NCI-H1436 (cell line): ENCODE data around the gene TBXAS1.

ENCODE experiments used
- DNase-seq: peaks from one replicate; lab custom pipeline; 2025; lab: John Stamatoyannopoulos, UW

Gene TBXAS1

DNA sequence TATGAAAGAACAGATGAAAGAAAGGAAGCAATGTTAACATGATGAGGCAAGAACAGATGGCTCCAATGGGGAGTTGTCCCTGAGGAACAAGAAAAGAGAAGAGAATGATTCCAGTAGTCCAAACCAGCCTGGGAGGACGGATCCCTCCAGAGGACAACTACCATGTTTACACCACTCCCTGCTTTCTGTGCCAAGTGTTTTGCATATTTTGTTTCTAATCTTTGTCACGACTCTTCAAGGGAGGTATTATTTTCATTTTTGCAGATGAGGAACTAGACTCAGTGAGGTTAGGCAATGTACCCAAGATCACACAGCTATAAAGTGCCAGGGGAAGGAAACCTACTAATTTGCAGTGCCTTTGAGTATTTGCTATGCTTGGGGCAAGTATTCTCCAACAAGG is 117.5 kb downstream of the TBXAS1 start:
- DNase-seq: no peak

DNA sequence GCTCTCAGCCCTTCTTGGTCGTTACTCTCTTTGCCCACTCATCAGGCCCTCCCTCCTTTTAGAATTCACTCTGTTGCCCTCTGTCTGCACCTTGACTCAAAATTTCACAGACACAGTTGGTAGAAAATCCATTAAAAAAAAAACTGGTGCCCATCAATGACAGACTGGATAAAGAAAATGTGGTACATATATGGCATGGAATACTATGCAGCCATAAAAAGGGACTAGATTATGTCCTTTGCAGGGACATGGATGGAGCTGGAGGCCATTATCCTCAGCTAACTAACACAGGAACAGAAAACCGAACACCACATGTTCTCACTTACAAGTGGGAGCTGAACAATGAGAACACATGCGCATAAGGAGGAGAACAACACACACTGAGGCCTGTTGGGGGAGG is 118.0 kb downstream of the TBXAS1 start:
- no peak for DNase-seq

DNA sequence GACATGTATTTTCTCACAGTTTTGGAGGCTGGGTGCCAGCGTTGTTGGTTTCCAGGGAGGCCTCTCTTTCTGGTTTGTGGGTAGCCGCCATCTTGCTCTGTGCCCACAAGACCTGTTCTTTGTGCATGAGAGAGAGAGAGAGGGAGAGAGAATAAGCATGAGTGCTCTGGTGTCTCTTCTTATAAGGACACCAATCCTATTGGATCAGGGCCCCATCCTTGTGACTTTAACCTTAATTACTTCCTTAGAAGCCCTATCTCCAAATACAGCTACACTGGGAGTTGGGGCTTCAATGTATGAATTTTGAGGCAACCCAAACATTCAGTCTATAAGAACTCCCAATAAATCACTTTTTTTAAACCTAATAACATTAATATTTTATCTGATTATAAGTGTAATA is 119.1 kb downstream of the TBXAS1 start:
- DNase-seq: no peak

DNA sequence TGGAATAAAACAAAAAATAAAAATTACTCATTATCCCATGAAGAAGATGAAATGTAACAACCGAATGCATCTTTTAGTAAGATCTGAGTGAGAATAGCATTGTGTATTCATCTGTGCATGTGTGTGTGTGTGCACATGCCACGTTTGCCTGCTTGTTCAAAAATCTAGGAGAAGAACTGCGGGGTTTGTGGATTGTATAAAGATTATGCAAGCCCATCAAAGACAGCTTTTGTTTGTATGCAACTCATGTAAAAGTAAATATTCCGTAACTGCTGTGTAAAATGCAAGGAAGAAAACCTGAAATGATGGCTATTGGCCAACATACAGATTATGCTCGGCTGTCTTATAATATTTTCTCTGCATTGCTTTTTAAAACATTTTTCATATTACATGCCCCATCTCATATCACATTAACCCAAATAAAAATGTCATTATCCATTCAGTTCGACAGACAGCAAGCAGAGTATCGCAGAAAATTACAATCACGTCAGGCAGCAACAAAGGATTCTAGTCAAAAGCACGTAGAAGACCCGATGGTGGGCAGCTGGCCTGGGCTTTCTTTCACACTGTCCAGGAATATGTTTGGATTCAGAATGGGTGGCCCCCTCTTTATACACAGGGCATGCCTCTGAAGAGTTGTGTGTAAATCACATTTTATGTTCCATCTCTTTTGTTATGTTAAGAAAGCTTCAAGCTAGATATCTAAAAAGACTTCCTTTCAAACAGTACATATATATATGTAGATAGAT is 119.7 kb downstream of the TBXAS1 start:
- DNase-seq: no peak

DNA sequence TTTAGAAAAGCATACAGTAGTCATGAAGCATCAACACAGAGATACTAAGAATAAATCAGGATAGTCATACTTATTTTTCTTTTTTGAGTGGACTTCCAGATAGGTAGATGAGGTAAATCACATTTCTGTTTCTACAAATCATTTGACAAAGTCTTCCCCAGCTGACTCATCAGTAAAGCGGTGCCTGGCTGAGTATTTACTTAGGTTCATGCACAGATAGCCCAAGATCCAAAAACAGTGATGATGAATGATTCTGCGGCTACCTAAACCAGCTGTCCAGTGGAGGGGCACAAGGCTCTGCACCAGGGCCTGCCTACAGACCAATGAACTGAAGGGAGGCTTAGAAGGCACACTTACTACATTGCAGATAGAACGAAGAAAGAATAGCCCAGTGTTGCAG is 120.6 kb downstream of the TBXAS1 start:
- no peak for DNase-seq

DNA sequence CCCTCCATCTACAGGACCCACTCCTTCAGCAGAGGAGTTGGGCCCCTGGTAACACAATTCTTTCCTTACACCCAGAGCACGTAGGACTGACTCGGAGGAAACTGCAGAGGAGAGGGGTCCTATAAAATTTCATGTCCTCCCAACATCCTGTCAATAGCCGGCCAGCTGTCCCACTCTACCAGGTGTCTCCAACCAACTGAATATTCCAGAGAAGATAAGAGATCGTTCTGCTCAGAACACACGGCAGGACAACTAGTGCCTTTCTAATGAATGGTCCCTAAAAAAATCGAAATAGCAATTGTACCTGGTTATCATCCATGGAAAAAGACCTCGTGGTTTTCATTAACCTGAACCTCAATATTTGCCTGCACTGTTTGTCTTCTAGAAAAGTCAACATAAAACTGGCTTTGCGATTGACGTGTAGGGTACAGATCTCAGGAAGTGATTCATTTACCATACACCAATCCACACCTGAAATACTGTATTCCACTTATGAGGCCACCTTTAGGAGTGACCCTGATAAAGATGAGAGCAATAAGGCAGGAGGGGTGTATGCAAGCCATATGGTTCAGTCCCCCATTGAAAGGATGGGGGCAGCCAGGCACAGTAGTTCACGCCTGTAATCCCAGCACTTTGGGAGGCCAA is 121.9 kb downstream of the TBXAS1 start:
- no peak for DNase-seq

DNA sequence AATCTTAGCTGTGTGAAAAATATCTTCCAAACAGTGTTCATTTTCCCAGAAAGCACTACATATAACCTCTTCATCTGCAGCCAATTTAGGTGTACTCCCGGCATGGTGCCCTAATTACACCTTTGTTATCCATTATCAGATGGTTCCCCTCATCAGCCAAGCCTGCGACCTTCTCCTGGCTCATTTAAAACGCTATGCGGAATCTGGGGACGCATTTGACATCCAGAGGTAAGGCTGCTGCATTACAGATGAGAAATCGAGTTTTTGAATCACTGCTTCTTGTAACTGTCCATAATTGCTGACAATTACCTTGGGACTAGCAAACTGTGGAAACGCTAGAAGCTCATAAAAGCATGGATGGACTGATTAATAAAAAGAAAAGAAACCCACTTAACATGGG is 124.2 kb downstream of the TBXAS1 start:
- DNase-seq: no peak

DNA sequence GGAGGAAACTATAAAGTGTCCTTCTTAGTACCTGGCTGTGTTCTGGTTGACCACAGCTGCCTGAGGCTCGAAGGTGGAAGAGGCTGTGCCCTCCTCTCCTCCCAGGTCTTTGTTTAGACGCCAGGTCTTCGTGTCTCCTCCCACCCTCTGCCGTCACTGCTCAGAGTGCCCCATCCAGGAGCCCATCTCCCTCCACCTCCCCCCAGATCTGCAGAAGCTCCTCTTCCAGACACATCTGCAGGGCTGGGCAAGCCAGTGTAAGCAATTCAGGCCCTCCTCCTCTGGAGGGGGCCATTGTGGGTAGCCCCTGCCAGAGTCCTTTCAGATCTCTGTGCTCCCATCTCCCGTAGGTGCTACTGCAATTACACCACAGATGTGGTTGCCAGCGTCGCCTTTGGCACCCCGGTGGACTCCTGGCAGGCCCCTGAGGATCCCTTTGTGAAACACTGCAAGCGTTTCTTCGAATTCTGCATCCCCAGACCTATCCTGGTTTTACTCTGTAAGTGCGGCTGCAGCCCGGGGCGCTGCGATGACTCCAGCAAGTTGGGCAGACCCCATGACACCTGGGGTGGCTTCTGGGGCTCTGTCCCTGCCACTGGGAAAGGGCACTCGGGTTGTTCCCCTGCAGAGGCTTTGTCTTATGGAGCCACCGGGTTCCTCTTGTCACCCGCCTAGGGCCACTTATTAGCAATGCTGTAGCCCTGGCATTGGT is 126.2 kb downstream of the TBXAS1 start:
- no peak for DNase-seq

DNA sequence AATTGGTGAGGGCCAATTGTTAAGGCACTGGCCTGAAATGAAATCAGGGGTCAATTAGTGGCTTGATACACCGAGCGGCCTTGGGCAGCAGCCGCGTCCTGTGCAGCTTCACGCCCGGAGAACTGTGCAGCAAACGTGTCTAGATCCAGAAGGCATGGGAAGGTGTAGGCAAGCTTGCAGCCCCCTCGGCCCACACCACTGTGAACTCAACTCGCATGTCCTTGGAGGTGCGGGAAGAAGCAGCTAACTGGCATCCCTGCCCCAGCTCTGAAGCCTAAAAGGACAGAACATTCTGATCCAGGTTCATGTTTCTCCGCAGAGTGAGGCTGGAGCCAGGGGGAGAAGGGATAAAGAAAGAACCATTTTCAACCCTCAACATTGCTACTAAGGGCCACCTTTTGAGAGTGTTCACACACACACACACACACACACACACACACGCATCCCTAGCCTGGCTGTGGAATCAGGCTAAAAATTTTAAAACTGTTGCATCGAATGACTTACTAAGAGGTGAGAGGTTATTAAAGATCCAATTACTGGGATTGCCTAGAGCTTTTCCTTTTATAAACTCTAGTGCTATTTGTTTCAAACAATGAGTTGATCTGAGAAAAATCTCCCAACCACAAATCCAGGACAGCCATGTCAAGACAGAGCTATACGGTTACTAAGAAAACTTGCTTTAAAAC is 129.7 kb downstream of the TBXAS1 start:
- DNase-seq: no peak

DNA sequence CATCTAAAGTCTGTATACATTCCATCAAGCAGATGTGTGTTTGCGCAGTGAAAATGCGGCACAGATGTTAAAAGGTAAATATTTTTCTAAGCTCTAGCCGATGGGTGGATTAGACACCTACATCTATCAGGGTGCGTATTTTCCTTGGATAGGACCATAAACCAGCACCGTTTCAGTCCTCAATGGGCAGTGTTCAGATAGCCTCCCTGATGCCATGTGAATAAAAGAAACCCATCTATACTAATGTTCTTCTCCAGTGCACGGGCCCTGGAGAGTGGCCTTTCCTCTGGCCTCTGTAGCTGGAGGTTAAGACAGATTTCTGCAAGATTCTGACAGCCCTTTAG is 130.2 kb downstream of the TBXAS1 start:
- DNase-seq: no peak

DNA sequence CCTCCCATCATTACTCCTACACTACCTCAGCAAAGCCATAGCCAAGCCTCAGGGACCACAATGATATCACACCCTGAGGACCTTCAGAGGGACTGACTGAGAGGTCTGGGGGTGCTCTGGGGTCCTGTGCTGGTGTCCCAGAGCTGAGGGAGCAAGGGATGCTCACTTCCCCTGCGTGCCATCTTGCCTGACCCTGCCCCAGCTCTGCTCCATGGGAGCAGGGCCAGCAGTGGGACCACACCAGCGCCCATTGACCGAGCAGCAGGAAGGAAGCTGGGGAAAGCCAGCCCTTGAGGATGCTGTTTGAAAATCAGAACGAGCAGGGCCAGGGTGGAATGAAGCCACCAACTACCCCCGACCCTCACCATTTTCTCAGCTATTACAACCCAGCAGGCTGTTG is 130.7 kb downstream of the TBXAS1 start:
- no peak for DNase-seq

DNA sequence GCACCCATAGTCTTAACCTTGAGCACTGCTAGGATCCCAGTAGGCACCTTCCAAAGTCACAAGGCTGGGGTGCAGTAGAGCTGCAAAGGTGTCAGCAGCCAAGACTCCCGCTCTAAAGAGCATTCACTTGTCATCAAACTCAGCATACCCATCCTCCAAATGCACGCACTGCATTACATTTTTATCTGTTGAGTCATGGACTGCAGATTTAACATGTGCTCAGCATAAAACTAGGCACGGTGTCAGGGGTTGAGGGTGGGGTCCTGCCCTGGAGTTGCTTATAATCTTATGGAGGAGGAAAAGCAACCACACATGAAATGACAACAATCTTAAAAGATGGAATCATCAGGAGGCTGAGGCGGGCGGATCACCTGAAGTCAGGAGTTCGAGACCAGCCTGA is 131.1 kb downstream of the TBXAS1 start:
- no peak for DNase-seq

DNA sequence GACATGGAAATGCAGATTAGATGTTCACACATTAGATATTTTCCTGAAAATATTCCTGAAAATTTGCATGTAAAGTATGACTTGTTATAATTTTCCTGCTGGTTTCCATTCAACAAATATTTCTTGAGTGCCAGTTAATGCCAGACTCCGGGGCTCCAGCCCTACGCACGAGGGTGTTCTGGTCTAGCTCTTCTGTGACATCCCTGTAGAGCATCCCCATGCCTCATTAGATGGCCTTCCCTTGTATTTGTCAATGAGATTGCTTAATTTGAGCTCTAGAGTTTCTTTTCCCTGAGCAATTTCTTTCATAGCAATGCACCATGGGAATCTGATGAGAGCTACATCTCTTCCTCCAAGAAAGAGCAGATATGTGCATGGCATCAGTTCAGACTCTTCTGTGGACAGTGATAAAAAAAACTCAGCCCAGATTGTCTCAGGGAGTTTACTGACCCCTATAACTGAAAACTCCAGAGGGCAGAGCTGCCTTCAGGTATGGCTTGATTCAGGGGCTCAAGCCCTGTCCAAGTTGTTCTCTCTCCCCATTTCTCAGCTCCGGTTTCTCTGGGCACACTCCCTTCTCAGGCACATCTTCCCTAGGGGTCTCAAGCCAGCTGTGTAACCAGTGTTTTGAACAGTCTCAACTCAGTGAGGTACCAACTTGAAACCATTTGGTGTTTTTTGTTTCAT is 137.0 kb downstream of the TBXAS1 start:
- no peak for DNase-seq

DNA sequence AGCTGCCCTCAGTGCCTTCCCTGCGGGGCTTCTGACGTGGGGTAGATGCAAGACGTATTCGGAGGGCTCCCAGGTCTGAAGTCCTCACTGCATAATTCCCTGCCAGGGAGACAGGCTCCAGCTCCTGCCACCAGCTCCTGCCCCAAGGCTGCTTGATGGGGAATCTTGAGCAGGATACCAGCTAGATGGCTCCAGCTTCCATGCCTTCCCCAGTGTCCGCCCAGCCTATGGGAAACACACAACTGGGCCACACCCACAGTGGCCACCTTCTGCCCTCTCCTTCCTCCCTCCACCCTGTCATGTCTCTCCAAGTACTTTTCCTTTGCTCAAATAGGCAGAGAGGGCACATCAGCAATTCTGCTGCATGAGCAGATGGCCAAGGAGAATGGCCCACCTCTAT is 137.9 kb downstream of the TBXAS1 start:
- DNase-seq: no peak

DNA sequence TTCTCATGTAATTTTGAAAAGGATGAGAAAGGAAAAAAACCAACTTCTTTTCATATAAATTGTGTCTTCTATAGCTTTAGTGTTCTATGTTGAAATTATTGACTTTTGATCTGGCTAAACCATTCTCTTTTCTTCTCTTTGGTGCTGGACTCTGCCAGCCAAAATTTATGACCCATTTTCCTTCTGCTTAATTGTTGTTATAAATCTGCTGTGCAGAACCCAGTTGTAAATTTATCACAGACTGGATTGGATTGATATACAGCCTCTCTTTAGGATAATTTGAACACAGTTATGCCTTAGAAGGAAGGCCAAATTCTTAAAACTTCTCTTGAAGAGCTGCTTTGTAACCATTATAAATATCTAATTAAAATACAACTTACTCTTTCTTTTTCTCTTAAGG is 139.9 kb downstream of the TBXAS1 start:
- DNase-seq: no peak

DNA sequence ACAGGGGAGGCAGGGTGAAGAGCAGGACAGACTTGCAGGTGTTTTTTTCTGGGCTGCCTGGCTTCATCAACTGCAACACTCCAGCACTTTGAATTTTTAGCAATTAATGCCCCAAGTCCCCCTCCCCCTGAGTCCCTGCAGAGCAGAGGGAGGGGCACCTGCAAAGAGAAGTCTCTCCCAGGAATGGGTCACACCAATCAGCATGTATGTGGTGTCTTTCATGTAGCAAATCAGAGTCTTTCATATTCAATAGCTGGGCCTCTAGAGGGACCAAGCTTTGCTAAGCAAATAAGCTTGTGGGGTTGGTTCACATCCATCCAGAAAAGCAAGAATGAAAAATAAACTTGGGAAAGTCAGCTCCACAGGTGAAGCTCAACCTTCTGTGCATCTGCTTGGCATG is 143.0 kb downstream of the TBXAS1 start:
- peak; percentile 78 for DNase-seq

DNA sequence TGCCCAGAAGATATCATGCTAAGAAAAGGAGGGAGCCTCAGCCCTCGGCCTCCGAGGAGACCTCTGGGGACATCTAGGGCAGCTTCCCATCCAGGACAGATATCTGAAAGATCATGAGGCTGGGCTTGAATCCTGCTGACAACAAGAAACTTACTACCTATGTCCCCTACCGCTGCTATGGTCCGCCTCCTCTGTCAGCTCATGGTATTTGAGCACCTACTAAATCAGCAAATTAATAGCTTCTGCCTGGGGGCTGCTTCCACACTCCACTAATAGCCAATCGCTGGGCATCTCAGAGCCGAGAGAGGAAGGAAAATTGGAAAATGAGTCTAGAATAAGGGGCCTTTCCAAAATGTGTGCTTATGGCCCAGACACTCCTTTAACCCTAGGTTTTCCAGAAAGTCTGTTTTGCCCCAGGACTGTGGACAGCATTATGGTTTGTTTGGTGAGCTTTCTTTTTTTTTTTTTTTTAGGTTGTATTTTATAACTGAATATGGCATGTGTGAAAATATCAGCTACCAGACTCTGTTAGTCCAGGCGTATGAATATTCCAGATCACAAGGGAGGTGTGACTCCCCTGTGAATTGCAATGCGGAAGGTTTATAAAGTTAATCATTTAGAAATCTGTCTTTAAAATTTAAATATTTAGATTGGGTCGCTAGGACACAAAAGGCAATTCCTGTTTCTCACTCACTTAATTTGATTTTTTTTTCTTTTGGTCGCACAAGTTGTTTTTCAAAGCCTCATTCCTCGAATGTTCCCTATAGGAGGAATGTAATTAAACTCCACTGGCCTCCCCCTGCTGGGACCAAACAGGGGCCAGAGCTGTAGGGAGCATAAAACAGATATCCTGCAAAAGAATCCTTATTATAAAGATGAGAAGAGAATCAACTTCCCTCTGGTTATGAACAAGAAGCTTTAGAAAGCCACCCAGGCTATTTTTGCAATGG is 144.3 kb downstream of the TBXAS1 start:
- no peak for DNase-seq

DNA sequence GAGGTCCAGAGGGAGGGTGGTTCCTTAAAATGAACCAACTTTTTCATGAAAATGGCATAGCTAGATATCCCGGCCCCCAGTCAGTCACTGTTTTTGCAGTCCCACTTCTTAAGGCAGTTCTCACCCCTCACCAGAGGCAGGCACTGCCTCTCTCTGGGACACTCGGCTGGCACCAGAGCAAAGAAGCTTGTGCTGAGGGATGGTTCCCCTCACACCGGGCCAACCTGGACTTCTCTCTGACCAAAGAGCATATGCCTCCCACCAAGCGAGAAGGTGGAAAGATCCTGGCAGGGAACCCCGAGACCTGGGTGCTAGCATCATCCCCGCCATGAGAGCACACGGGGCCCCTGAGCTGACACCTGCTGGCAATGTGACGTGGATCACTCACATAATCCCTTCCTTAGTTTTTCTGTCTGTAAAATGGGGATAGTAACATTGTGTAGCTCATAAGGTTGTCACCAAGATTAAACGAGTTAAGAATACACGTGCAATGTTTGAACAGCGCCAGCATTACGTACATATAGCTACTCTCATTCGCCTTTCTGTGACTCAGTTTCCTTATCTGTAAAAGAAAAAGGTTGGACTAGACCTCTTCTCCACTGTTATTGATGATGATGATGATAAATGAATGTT is 145.2 kb downstream of the TBXAS1 start:
- DNase-seq: no peak

DNA sequence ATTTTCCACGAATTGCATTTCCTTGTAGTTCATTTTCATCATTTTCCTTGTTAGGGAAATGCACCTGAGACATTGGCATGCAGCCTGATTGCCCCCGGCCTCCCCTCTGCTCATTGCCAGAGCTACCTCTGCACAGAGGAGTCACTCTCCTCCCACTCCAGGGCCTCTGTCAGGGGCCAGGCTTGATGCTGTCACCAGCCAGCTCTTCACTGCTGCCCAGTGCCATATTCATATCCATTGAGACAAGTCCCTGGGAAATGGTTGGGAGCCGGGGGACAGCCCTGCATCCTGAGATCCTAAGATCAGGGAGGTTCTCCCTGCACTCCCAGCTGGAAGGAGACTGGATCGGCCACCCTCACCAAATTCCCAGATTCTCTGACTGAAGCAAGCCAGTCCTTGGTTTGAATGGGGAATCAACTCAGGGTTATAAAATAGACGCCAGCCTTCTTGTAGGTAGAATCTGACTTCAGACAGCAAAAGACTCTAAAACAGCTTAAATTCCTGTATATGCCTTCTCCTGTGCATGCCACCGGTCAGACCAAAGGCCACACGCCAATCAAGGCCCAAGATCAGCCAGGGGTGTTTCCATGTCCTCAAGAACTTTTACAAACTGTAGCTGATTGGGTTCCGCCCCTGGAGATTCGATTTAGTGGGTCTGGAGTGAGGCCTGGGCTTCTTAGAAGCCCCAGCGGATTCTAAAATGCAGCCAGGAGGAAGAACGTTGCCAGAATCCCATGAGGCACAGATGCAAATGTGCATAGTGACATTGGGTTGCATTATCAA is 147.2 kb downstream of the TBXAS1 start:
- DNase-seq: no peak
